Tibial nerve (tissue), 4 donors: ENCODE measurements around the gene HMX2.

ENCODE experiments used
- EP300 ChIP-seq, 2 donors: sonication (generic); formaldehyde crosslinking; IDR thresholded peaks; one replicate each; pipeline ENCODE4 v1.6.1; 2017; ENCODE audit warnings: antibody characterized with exemption in 2 of 2, mild to moderate bottlenecking in 1 of 2
- TF ChIP-seq, protein P1 (sequence below), 5 experiments: fragments of 200-600 bp in 3 of 5; fragments of 450-650 bp in 2 of 5; sonication (generic) in 3 of 5; IDR thresholded peaks; one replicate each; pipeline ENCODE4 v1.5.1; 2016 to 2019; ENCODE audit warnings: antibody characterized with exemption in 5 of 5, mild to moderate bottlenecking in 3 of 5, moderate library complexity in 2 of 5

DNA sequence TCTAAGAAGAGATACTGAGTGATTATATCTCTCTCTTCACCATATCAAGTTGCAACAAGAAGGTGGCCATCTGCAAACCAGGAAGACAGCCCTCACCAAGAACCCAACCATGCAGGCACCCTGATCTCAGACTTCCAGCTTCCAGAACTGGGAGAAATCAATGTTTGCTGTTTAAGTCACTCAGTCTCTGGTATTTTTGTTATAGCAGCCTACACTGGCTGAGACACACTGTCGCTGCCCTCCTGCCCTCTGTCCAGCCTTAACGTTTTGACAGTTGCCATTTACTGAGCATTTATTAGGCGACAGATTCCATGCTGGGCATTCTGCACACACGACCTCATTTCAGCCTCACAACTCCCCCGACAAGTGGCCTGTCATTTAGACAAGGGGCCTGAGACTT is 21.7 kb upstream of the HMX2 start:
- TF ChIP-seq, protein P1, sequence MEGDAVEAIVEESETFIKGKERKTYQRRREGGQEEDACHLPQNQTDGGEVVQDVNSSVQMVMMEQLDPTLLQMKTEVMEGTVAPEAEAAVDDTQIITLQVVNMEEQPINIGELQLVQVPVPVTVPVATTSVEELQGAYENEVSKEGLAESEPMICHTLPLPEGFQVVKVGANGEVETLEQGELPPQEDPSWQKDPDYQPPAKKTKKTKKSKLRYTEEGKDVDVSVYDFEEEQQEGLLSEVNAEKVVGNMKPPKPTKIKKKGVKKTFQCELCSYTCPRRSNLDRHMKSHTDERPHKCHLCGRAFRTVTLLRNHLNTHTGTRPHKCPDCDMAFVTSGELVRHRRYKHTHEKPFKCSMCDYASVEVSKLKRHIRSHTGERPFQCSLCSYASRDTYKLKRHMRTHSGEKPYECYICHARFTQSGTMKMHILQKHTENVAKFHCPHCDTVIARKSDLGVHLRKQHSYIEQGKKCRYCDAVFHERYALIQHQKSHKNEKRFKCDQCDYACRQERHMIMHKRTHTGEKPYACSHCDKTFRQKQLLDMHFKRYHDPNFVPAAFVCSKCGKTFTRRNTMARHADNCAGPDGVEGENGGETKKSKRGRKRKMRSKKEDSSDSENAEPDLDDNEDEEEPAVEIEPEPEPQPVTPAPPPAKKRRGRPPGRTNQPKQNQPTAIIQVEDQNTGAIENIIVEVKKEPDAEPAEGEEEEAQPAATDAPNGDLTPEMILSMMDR (IDR thresholded peaks at IDR 0.05), result no peak
- no peak for TF ChIP-seq EP300 (IDR thresholded peaks at IDR 0.05)
